H9 (cell line): ENCODE measurements around the gene HIPK1. TPM values are rescaled to one million over a fixed set of nuclear protein-coding genes. Genes with fewer than 3 reads are reported as not detected.

ENCODE experiments used
- DNase-seq: peaks from one replicate; pipeline ENCODE4 v3.0.0-alpha.2; 2017
- H2AFZ ChIP-seq: one replicate; pipeline ENCODE4 v1.6.1; 2013; ENCODE audit warnings: mild to moderate bottlenecking, low read length, control low read depth, moderate library complexity
- H2AK5ac ChIP-seq: 2 replicates; pipeline ENCODE4 v1.6.1; 2013; ENCODE audit warnings: low read length, control low read depth, mixed read lengths; ENCODE audit not compliant: insufficient read length
- H2BK120ac ChIP-seq: one replicate; pipeline ENCODE4 v1.6.1; 2013; ENCODE audit warnings: low read depth, mild to moderate bottlenecking, low read length, control low read depth, inconsistent platforms; ENCODE audit not compliant: poor library complexity, severe bottlenecking
- H2BK12ac ChIP-seq: 2 replicates; pipeline ENCODE4 v1.6.1; 2013; ENCODE audit warnings: low read length, control low read depth, mixed read lengths, low read depth; ENCODE audit not compliant: insufficient read length
- H2BK15ac ChIP-seq: 2 replicates; pipeline ENCODE4 v1.6.1; 2013; ENCODE audit warnings: low read depth, low read length, control low read depth
- H2BK20ac ChIP-seq: one replicate; pipeline ENCODE4 v1.6.1; 2013; ENCODE audit warnings: low read depth, mild to moderate bottlenecking, low read length, control low read depth, inconsistent platforms; ENCODE audit not compliant: poor library complexity, severe bottlenecking
- H2BK5ac ChIP-seq: 2 replicates; pipeline ENCODE4 v1.6.1; 2013; ENCODE audit warnings: low read length, control low read depth, mixed read lengths; ENCODE audit not compliant: insufficient read length
- H3K14ac ChIP-seq: 2 replicates; pipeline ENCODE4 v1.6.1; 2013; ENCODE audit warnings: low read length, control low read depth; ENCODE audit not compliant: insufficient read depth
- H3K18ac ChIP-seq: 2 replicates; pipeline ENCODE4 v1.6.1; 2013; ENCODE audit warnings: low read depth, mild to moderate bottlenecking, mixed read lengths, low read length, control low read depth; ENCODE audit not compliant: insufficient read length
- H3K23ac ChIP-seq: 2 replicates; pipeline ENCODE4 v1.6.1; 2013; ENCODE audit warnings: low read length, control low read depth, mixed read lengths, low read depth; ENCODE audit not compliant: insufficient read length
- H3K23me2 ChIP-seq: 2 replicates; pipeline ENCODE4 v1.6.1; 2013; ENCODE audit warnings: low read depth, mild to moderate bottlenecking, mixed read lengths, low read length, control low read depth; ENCODE audit not compliant: insufficient read length, poor library complexity, severe bottlenecking
- H3K27ac ChIP-seq: 2 replicates; pipeline ENCODE4 v1.5.1; 2013; ENCODE audit warnings: low read length, control low read depth, mixed read lengths, low read depth; ENCODE audit not compliant: insufficient read length
- H3K27me3 ChIP-seq: 2 replicates; pipeline ENCODE4 v1.6.1; 2013; ENCODE audit warnings: low read length, control low read depth, inconsistent platforms; ENCODE audit not compliant: insufficient read depth
- H3K4ac ChIP-seq: 2 replicates; pipeline ENCODE4 v1.6.1; 2013; ENCODE audit warnings: low read depth, mild to moderate bottlenecking, control low read depth, inconsistent platforms, low read length, moderate library complexity
- H3K4me1 ChIP-seq: 2 replicates; pipeline ENCODE4 v1.6.1; 2013; ENCODE audit warnings: low read length, control low read depth, inconsistent platforms; ENCODE audit not compliant: insufficient read depth
- H3K4me2 ChIP-seq: 2 replicates; pipeline ENCODE4 v1.6.1; 2013; ENCODE audit warnings: low read length, control low read depth, mixed read lengths; ENCODE audit not compliant: insufficient read length, insufficient read depth
- H3K56ac ChIP-seq: 2 replicates; pipeline ENCODE4 v1.6.1; 2013; ENCODE audit warnings: low read depth, mild to moderate bottlenecking, mixed read lengths, low read length, control low read depth; ENCODE audit not compliant: insufficient read length
- H3K79me1 ChIP-seq: 2 replicates; pipeline ENCODE4 v1.6.1; 2013; ENCODE audit warnings: low read depth, mild to moderate bottlenecking, moderate library complexity, low read length, control low read depth, inconsistent platforms; ENCODE audit not compliant: insufficient read depth, poor library complexity, severe bottlenecking
- H3K79me2 ChIP-seq: 2 replicates; pipeline ENCODE4 v1.6.1; 2013; ENCODE audit warnings: low read length, control low read depth, inconsistent platforms; ENCODE audit not compliant: insufficient read depth
- H3K9ac ChIP-seq: 2 replicates; pipeline ENCODE4 v1.6.1; 2013; ENCODE audit warnings: low read length, control low read depth, mixed read lengths; ENCODE audit not compliant: insufficient read length; ENCODE audit errors: extremely low read depth
- H3K9me3 ChIP-seq: one replicate; pipeline ENCODE4 v1.6.1; 2013; ENCODE audit warnings: low read depth, low read length, inconsistent platforms; ENCODE audit not compliant: control insufficient read depth
- H3T11ph ChIP-seq: one replicate; pipeline ENCODE4 v1.6.1; 2013; ENCODE audit warnings: mild to moderate bottlenecking, low read length, control low read depth, inconsistent platforms
- H4K20me1 ChIP-seq: one replicate; pipeline ENCODE4 v1.6.1; 2013; ENCODE audit not compliant: control insufficient read depth, insufficient read length, insufficient read depth
- H4K5ac ChIP-seq: 2 replicates; pipeline ENCODE4 v1.6.1; 2013; ENCODE audit warnings: low read depth, mild to moderate bottlenecking, mixed read lengths, low read length, control low read depth; ENCODE audit not compliant: insufficient read length
- H4K8ac ChIP-seq: replicated peaks from 2 replicates; pipeline ENCODE4 v1.6.1; 2013; ENCODE audit warnings: low read length, control low read depth, mixed read lengths, low read depth; ENCODE audit not compliant: insufficient read length
- H4K91ac ChIP-seq: 2 replicates; pipeline ENCODE4 v1.6.1; 2013; ENCODE audit warnings: low read depth, mild to moderate bottlenecking, moderate library complexity, mixed read lengths, low read length, control low read depth; ENCODE audit not compliant: insufficient read length
- H3K27ac Mint-ChIP-seq, 3 experiments: 2 replicates in 2 of 3; 3 replicates in 1 of 3; pipeline ENCODE4 v1.8.0; 2020 to 2021; ENCODE audit warnings: mixed read lengths in 3 of 3, mild to moderate bottlenecking in 1 of 3, moderate library complexity in 1 of 3
- H3K27me3 Mint-ChIP-seq: 2 replicates; pipeline ENCODE4 v1.8.0; 2021; ENCODE audit warnings: low read depth, mild to moderate bottlenecking, moderate library complexity, mixed read lengths
- H3K36me3 Mint-ChIP-seq, 3 experiments: 2 replicates in 2 of 3; 3 replicates in 1 of 3; pipeline ENCODE4 v1.8.0; 2020 to 2021; ENCODE audit warnings: low read depth in 3 of 3, mixed read lengths in 3 of 3; ENCODE audit not compliant: insufficient read depth in 1 of 3
- H3K4me1 Mint-ChIP-seq, 2 experiments: 2 replicates each; pipeline ENCODE4 v1.8.0; 2020; ENCODE audit warnings: mixed read lengths in 2 of 2
- H3K4me3 Mint-ChIP-seq, 2 experiments: 2 replicates in 1 of 2; 3 replicates in 1 of 2; pipeline ENCODE4 v1.8.0; 2020 to 2021; ENCODE audit warnings: mild to moderate bottlenecking in 2 of 2, mixed read lengths in 2 of 2, moderate library complexity in 1 of 2
- H3K9me3 Mint-ChIP-seq, 2 experiments: 2 replicates in 1 of 2; 3 replicates in 1 of 2; pipeline ENCODE4 v1.8.0; 2020; ENCODE audit warnings: mild to moderate bottlenecking in 2 of 2, mixed read lengths in 2 of 2, moderate library complexity in 1 of 2
- WGBS: extraction: QIAGEN DNeasy Blood & Tissue Kit; methylation state at CpG from one replicate; pipeline ENCODE4 v1.1.7; 2013; ENCODE audit warnings: missing lambda C conversion rate, low lambda C conversion rate, mixed read lengths; ENCODE audit not compliant: insufficient read length; ENCODE audit errors: extremely low coverage; 5-methylcytosine and 5-hydroxymethylcytosine counted together
- total RNA-seq: library from RNA; stranded (reverse); gene quantifications from 2 replicates; pipeline ENCODE4 v1.2.1, GENCODE V29; 2021
- TF ChIP-seq, protein P1 (sequence below): fragments of 200-600 bp; sonication (generic); conservative IDR thresholded peaks from 3 replicates; pipeline ENCODE4 v1.8.0; 2021; ENCODE audit warnings: antibody characterized with exemption, mild to moderate bottlenecking

Gene HIPK1
- total RNA-seq, 1 experiment from 2014 or later: 65.7 TPM

DNA sequence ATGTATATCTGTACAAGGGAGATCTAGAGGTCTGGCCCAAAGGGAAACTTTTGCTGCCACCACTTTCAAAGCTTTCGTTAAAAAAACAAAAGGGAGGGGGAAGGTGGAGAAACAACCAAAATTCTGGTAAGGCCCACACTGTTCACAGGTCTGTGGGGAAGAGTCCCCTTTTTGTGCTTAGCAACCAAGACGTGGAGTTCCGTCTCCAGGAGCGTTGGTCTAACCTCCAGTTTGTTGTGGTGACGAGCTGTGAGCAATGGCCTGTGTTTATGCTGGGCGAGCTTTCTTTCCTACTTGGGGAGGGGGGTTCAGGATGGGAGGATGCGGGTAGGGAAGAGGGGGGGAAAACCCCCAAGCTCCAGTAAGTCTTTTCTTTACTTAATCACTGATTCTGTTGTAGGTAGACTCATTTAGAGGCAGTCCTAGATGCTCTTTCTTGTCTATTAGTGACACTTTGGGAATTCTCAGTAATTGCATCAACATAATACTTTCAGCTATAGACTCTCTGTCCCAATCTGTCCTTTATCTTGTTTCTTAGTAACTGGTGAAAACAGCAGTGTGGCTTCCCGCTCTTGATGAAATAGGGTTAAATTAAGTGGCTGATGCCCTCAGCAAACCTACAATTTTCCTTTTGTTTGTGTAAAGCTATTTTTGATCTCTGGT lies 1.5 kb downstream of the HIPK1 start:
- Histone ChIP-seq H3K27me3 (no peaks in the 10 kb centered on the region), H2BK15ac (no peak overlapping the region), H3K4me1 (no peaks in the 10 kb centered on the region), H3K23me2 (peaks cover 16% of the 10 kb centered on the region), H2BK5ac (no peak overlapping the region), H3K14ac (no peak overlapping the region; the same call in 1 of the 2 replicates), H4K8ac (no peak overlapping the region), H4K91ac (no peak overlapping the region), H3K27ac (no peak overlapping the region), H4K5ac (no peak overlapping the region), H3K79me2 (peaks cover 12% of the 10 kb centered on the region; the same call in 1 of the 2 replicates), H2BK120ac (no peak overlapping the region), H2BK12ac (no peak overlapping the region), H2AFZ (no peak overlapping the region), H3T11ph (no peak overlapping the region), H3K56ac (no peak overlapping the region), H3K4ac (no peak overlapping the region), H3K4me2 (peak overlapping the region; percentile 97), H3K23ac (no peak overlapping the region), H3K18ac (peak overlapping the region; percentile 39), H3K9ac (peak overlapping the region; percentile 48), H2AK5ac (no peak overlapping the region), H3K79me1 (no peaks in the 10 kb centered on the region), H4K20me1 (no peaks in the 10 kb centered on the region), H3K9me3 (no peaks in the 10 kb centered on the region), H2BK20ac (no peak overlapping the region)
- peaks cover 2% of the 10 kb centered on the region for H3K27me3 Mint-ChIP-seq
- TF ChIP-seq, protein P1, sequence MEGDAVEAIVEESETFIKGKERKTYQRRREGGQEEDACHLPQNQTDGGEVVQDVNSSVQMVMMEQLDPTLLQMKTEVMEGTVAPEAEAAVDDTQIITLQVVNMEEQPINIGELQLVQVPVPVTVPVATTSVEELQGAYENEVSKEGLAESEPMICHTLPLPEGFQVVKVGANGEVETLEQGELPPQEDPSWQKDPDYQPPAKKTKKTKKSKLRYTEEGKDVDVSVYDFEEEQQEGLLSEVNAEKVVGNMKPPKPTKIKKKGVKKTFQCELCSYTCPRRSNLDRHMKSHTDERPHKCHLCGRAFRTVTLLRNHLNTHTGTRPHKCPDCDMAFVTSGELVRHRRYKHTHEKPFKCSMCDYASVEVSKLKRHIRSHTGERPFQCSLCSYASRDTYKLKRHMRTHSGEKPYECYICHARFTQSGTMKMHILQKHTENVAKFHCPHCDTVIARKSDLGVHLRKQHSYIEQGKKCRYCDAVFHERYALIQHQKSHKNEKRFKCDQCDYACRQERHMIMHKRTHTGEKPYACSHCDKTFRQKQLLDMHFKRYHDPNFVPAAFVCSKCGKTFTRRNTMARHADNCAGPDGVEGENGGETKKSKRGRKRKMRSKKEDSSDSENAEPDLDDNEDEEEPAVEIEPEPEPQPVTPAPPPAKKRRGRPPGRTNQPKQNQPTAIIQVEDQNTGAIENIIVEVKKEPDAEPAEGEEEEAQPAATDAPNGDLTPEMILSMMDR: no peak
- no peak for DNase-seq
- peak overlapping the region in 2 of 3 experiments; percentile 26 to 85; a peak in 4 of 7 replicates for H3K27ac Mint-ChIP-seq
- H3K4me3 Mint-ChIP-seq: peak overlapping the region; percentile 90 to 91
- H3K9me3 Mint-ChIP-seq: no peaks in the 10 kb centered on the region; a peak in 1 of 5 replicates
- WGBS: no CpG with 5 or more reads among the region's 8 CpGs
- H3K4me1 Mint-ChIP-seq: peaks cover 33 to 37% of the 10 kb centered on the region in 2 experiments
- H3K36me3 Mint-ChIP-seq: 0 out of 7 replicates have a peak, but pooled peaks cover 0 to 3% (median 3%) of the 10 kb centered on the region in 3 experiments
